GM18867 (cell line): ENCODE data around the gene TRABD.

ENCODE experiments used
- ATAC-seq: cut with Tn5 transposase; IDR thresholded peaks from one replicate; pipeline ENCODE4 v1.9.1; 2021; ENCODE audit warnings: mild to moderate bottlenecking, moderate library complexity; ENCODE audit not compliant: unreplicated experiment

Gene TRABD

DNA sequence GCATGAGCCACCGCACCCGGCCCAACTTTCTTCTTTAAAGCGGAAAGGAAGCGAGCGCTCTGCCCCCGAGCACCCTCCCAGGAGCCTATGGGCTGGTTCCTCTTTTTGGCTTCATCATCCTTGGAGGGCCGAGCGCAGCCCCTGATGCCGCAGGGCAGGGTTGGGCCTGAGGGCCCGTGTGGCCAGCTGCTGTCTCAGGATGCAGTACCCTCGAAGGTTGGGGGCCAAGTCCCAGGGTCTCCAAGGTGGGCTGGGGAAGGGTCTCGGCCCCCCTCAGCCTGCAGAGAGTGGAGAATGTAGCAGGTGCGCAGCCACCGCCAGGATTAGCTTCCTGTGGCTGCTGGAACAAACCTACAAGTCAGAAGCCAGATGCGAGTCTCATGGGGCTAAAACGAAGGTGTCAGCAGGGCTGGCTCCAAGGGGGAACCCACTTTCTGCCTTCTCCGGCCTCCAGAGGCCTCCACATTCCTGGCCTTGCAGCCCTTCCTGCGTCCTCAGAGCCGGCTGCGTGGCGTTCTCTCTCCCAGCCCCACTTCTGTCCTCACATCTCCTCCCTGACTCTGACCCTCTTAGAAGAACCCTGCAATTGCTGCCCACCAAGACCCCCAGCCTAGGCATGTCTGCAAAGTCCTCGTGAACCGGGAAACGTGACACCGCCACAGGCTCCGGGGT lies 12.3 kb upstream of the TRABD start:
- ATAC-seq: no peak

DNA sequence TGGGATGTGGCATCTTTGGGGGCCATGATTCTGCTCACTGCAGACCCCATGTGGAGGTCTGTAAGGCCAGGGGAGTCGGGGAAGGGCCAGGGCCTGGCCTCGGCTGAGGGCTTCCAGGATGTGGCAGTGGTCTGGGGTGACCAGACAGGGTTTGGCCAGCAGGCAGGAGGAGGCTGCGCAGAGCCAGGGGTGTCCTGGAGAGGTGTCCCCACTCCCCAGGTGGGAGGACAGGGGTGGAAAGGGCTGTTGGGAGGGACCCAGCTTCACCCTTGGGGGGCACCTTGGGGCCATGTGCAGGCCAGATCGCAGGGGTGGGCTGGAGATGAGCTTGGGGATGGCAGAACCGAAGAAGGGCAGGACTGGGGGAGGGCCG lies 11.7 kb upstream of the TRABD start:
- no peak for ATAC-seq

- ATAC-seq: no peak
Measured at GRCh38 chr22:50174382-50175190, 11.1 kb upstream of the TRABD start.

- no peak for ATAC-seq
Measured at GRCh38 chr22:50175191-50175461, 10.6 kb upstream of the TRABD start.

- ATAC-seq: no peak
Measured at GRCh38 chr22:50175921-50176849, 9.5 kb upstream of the TRABD start.

GRCh38 chr22:50176850-50177536 lies 8.7 kb upstream of the TRABD start:
- no peak for ATAC-seq

GRCh38 chr22:50177537-50178470 lies 7.9 kb upstream of the TRABD start:
- ATAC-seq: no peak

GRCh38 chr22:50178471-50178864 lies 7.2 kb upstream of the TRABD start:
- ATAC-seq: no peak

DNA sequence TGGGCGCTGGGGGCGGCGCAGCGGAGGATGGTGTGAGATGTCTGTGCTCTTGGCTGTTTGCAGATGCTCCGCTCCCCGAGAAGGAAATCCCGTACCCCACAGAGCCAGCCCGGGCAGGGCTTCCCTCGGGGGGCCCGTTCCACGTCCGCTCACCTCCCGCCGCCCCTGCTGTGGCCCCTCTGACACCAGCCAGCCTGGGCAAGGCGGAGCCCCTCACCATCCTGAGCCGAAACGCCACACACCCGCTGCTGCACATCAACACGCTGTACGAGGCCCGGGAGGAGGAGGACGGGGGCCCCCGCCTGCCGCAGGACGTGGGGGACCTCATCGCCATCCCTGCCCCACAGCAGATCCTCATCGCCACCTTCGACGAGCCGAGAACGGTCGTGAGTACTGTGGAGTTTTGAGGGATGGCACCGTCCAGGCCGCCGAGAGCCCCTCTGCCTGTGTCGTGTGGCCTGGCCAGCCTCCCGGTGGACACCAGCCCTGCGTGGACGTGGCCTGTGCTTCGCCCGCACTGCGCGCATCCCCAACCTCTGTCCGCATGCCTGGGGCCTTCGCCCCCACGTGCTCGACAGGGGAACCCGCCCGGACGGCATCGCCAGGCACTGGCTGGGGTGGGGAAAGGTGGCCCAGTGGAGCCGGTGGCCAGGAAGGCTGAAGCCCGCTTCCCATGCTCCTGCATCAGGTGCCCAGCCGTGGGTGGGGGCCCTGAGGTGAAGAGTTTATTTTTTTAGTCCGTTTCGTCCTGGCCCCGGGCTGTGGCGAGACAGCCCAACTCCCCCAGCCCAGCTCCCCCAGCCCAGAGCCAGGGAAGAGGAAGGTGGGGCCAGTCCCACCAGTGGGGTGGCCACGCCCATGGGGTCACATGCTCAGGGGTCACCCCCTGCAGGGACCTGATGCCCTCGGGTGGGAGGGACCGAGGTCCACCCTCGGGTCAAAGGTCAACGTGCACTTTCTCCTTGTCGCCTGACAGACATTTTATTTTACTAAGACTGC lies 6.5 kb upstream of the TRABD start:
- ATAC-seq: no peak

DNA sequence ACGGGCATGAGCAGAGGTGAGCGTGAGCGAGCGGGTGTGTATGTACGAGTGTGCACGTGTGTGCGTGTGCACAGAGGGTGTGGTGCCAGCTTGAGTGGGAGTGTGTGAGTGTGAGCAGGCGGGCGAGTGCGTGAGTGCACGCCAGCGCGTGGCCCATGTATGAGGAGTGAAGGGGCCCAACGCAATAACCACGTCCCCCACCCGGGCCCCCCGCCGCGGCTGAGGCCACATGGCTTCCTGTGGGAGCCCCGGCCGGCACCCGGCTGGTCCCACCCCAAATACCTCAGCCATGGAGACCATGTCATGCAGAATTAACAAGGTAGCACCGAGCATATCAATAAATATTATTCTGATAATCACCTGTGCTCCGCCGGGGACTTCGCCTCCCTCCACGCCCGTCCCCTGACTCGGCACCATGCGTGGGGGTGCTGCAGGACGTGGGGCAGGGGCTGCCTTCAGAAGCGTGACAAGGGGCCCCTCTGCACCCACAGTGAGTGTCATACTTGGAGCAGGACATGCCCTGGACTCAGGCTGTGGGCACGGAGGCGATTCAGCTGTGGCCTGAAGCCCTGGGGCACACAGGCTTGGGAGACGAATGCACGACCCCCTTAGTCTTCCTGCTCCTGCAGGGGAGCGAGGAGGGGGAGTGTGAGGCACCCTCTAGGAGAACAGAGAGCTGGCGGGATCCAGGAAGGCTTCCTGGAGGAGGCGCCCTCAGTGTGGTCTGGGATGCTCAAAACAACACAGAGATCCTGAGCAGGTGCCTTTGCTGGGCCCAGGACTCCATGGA lies 5.6 kb upstream of the TRABD start:
- ATAC-seq: no peak

DNA sequence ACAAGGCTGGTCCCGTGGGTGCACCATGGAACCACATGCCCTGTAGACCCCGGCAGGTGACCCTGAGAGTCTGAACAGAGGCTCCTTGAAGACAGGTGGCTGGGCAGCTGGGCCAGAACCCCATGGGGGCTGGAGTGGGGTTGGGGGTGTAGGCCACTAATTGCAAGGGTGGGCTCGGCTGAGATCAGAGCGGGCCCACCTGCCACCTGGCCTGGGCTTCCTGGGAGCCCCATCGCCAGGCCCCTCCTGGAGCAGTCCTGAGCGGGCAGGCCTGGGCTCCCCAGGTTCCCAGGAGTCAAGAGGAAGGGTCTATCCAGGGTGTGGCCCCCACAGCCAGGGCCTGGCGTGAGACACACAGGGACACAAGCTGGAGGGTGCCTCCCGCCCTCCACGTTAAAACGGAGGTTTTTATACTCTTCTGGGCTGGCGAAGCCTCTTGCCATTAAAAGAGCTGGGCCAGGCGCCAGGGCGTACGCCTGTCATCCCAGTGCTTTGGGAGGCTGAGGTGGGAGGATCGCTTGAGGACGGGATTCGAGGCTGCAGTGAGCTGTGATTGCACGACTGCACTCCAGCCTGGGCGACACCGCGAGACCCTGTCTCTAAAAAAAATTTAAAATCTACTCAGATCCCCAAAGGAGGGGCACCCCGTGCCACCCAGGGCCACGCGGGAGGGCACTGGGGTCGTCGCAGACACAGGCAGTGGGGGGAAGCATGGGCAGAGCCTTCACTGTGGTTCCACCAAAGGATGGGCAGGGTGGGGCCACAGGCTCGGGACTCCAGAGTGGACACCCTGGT lies 4.8 kb upstream of the TRABD start:
- no peak for ATAC-seq

GRCh38 chr22:50182176-50183081 lies 3.3 kb upstream of the TRABD start:
- ATAC-seq: no peak

- ATAC-seq: no peak
Measured at GRCh38 chr22:50183141-50183971, 2.4 kb upstream of the TRABD start.

GRCh38 chr22:50184004-50184901 lies 1.5 kb upstream of the TRABD start:
- ATAC-seq: no peak
